HG02763 (cell line): ENCODE measurements around the gene WDR45B.

Source experiments
- ATAC-seq: cut with Tn5 transposase; IDR thresholded peaks from one replicate; pipeline ENCODE4 v1.9.1; 2021; ENCODE audit warnings: mild to moderate bottlenecking, moderate library complexity; ENCODE audit not compliant: unreplicated experiment

WDR45B gene

GRCh38 chr17:82648165-82648668 lies at the start of gene WDR45B:
Gene WDR45B (minus strand): TSS chr17:82648444. CDS start chr17:82648340, 104 bp downstream.
- ATAC-seq: peak; percentile 84

GRCh38 chr17:82697808-82698064 lies 49.5 kb upstream of the WDR45B start:
- ATAC-seq: no peak

GRCh38 chr17:82696916-82697807 lies 48.9 kb upstream of the WDR45B start:
- no peak for ATAC-seq

GRCh38 chr17:82696259-82696658 lies 48.0 kb upstream of the WDR45B start:
- ATAC-seq: no peak

GRCh38 chr17:82694647-82695046 lies 46.4 kb upstream of the WDR45B start:
- no peak for ATAC-seq

- ATAC-seq: no peak
Measured at GRCh38 chr17:82693168-82693867, 45.1 kb upstream of the WDR45B start.

GRCh38 chr17:82692268-82692667 lies 44.0 kb upstream of the WDR45B start:
- ATAC-seq: no peak

GRCh38 chr17:82691714-82692113 lies 43.5 kb upstream of the WDR45B start:
- ATAC-seq: no peak

- ATAC-seq: no peak
Measured at GRCh38 chr17:82690786-82691489, 42.7 kb upstream of the WDR45B start.

- ATAC-seq: no peak
Measured at GRCh38 chr17:82689077-82689476, 40.8 kb upstream of the WDR45B start.

- no peak for ATAC-seq
Measured at GRCh38 chr17:82687871-82688270, 39.6 kb upstream of the WDR45B start.

- ATAC-seq: no peak
Measured at GRCh38 chr17:82687375-82687861, 39.2 kb upstream of the WDR45B start.

GRCh38 chr17:82686366-82687324 lies 38.4 kb upstream of the WDR45B start:
- ATAC-seq: no peak

GRCh38 chr17:82685291-82685690 lies 37.0 kb upstream of the WDR45B start:
- no peak for ATAC-seq

GRCh38 chr17:82684228-82684841 lies 36.1 kb upstream of the WDR45B start:
- ATAC-seq: peak; percentile 60

- ATAC-seq: no peak
Measured at GRCh38 chr17:82683534-82683933, 35.3 kb upstream of the WDR45B start.

GRCh38 chr17:82681547-82681946 lies 33.3 kb upstream of the WDR45B start:
- no peak for ATAC-seq

GRCh38 chr17:82679586-82680465 lies 31.6 kb upstream of the WDR45B start:
- ATAC-seq: no peak
